HepG2 (cell line): ENCODE results near the gene MICB. TPM values are rescaled to one million over a fixed set of nuclear protein-coding genes. Genes with fewer than 3 reads are reported as not detected.

Source experiments
- DR1 ChIP-seq: sonication (generic); formaldehyde crosslinking; IDR thresholded peaks from 2 replicates; pipeline ENCODE4 v1.8.0; 2021; ENCODE audit warnings: mild to moderate bottlenecking, missing genetic modification reagents, inconsistent platforms
- EED ChIP-seq: sonication (generic); formaldehyde crosslinking; IDR thresholded peaks from 2 replicates; pipeline ENCODE4 v1.5.0; 2020; ENCODE audit warnings: mild to moderate bottlenecking, missing genetic modification reagents
- HNRNPK ChIP-seq: fragments of 200-400 bp; formaldehyde crosslinking; IDR thresholded peaks from 2 replicates; pipeline ENCODE4 v1.6.1; 2018; ENCODE audit warnings: low read length, low read depth, moderate library complexity, mild to moderate bottlenecking; ENCODE audit not compliant: poor library complexity, severe bottlenecking
- KMT2A ChIP-seq: sonication (generic); formaldehyde crosslinking; IDR thresholded peaks from 2 replicates; pipeline ENCODE4 v1.4.0; 2020; ENCODE audit warnings: missing genetic modification reagents
- MTF2 ChIP-seq: sonication (generic); formaldehyde crosslinking; IDR thresholded peaks from 2 replicates; pipeline ENCODE4 v1.5.0; 2020; ENCODE audit warnings: missing genetic modification reagents, borderline replicate concordance
- MYC ChIP-seq: sonication (generic); formaldehyde crosslinking; IDR thresholded peaks from 2 replicates; pipeline ENCODE4 v1.9.0; 2021; ENCODE audit warnings: missing genetic modification reagents, borderline replicate concordance
- NCOA5 ChIP-seq: sonication (generic); formaldehyde crosslinking; IDR thresholded peaks from 2 replicates; pipeline ENCODE4 v1.4.0; 2020; ENCODE audit warnings: missing genetic modification reagents
- NFIC ChIP-seq: IDR thresholded peaks from 2 replicates; pipeline ENCODE4 v1.6.1; 2012; ENCODE audit warnings: mild to moderate bottlenecking, low read length, inconsistent platforms
- NFYB ChIP-seq: sonication (generic); formaldehyde crosslinking; IDR thresholded peaks from 2 replicates; pipeline ENCODE4 v1.4.0; 2020; ENCODE audit warnings: missing genetic modification reagents
- RELA ChIP-seq: sonication (generic); formaldehyde crosslinking; IDR thresholded peaks from 2 replicates; pipeline ENCODE4 v1.4.0; 2020; ENCODE audit warnings: missing genetic modification reagents
- SAFB2 ChIP-seq: sonication (generic); formaldehyde crosslinking; IDR thresholded peaks from 2 replicates; pipeline ENCODE4 v1.5.1; 2020; ENCODE audit warnings: missing genetic modification reagents, low read depth, mild to moderate bottlenecking, borderline replicate concordance
- TCF12 ChIP-seq, 2 experiments: fragments of 450-650 bp in 1 of 2; sonication (generic) in 1 of 2; formaldehyde crosslinking in 1 of 2; IDR thresholded peaks; 2 replicates each; pipeline versions ENCODE4 v1.6.1 to v1.8.0; 2017 to 2022; ENCODE audit warnings: antibody characterized with exemption in 1 of 2, mild to moderate bottlenecking in 1 of 2, missing genetic modification reagents in 1 of 2, moderate library complexity in 1 of 2
- TCF7 ChIP-seq: sonication (generic); IDR thresholded peaks from 2 replicates; pipeline ENCODE4 v1.6.1; 2016; ENCODE audit warnings: antibody characterized with exemption, low read depth
- WIZ ChIP-seq: sonication (generic); formaldehyde crosslinking; IDR thresholded peaks from 2 replicates; pipeline ENCODE4 v1.5.1; 2020; ENCODE audit warnings: mild to moderate bottlenecking, missing genetic modification reagents
- XRCC5 ChIP-seq: fragments of 200-400 bp; formaldehyde crosslinking; optimal IDR thresholded peaks from 2 replicates; pipeline ENCODE3; 2017; ENCODE audit warnings: mild to moderate bottlenecking, low read length
- ZBTB3 ChIP-seq: sonication (generic); formaldehyde crosslinking; IDR thresholded peaks from 2 replicates; pipeline ENCODE4 v1.4.0; 2020; ENCODE audit warnings: low read depth, mild to moderate bottlenecking, moderate library complexity, missing genetic modification reagents, borderline replicate concordance
- ZNF382 ChIP-seq: sonication (generic); formaldehyde crosslinking; IDR thresholded peaks from 2 replicates; pipeline ENCODE4 v1.5.0; 2020; ENCODE audit warnings: missing genetic modification reagents, mild to moderate bottlenecking, borderline replicate concordance
- ZNF451 ChIP-seq: sonication (generic); formaldehyde crosslinking; IDR thresholded peaks from 2 replicates; pipeline ENCODE4 v1.5.0; 2020; ENCODE audit warnings: mild to moderate bottlenecking, missing genetic modification reagents
- ZNF564 ChIP-seq: sonication (generic); formaldehyde crosslinking; IDR thresholded peaks from 2 replicates; pipeline ENCODE4 v1.8.1; 2023; ENCODE audit warnings: mild to moderate bottlenecking, missing genetic modification reagents
- ZNF644 ChIP-seq: IDR thresholded peaks from 2 replicates; pipeline ENCODE4 v1.6.1; 2016; ENCODE audit warnings: low read depth
- ZNF660 ChIP-seq: sonication (generic); formaldehyde crosslinking; IDR thresholded peaks from 2 replicates; pipeline ENCODE4 v1.5.1; 2020; ENCODE audit warnings: mild to moderate bottlenecking, low read depth, missing genetic modification reagents, borderline replicate concordance
- ZNF879 ChIP-seq: sonication (generic); formaldehyde crosslinking; IDR thresholded peaks from 2 replicates; pipeline ENCODE4 v1.8.1; 2023; ENCODE audit warnings: missing genetic modification reagents
- polyA plus RNA-seq, 8 experiments: library from polyadenylated mRNA; depleted of rRNA in 3 of 8; stranded (reverse) in 7 of 8; unstranded in 1 of 8; fragments of >200 nt; fragmentation: Illumina TruSeq in 4 of 8; extraction: Trizol in 4 of 8; gene quantifications; 2 replicates each; pipeline versions ENCODE4 v1.2.1 to v1.2.3, GENCODE V29; 2011 to 2016; ENCODE audit warnings: low read depth in 4 of 8, missing spikeins in 1 of 8, mixed read lengths in 1 of 8; ENCODE audit not compliant: insufficient read depth in 1 of 8
- total RNA-seq, 5 experiments: library from RNA; depleted of rRNA; stranded (reverse); fragments of >200 nt; fragmentation: Illumina TruSeq; extraction: Trizol; gene quantifications; 2 replicates each; pipeline ENCODE4 v1.2.3, GENCODE V29; 2016; ENCODE audit warnings: low read depth in 1 of 5
- TF ChIP-seq, protein P1 (sequence below): sonication (generic); formaldehyde crosslinking; IDR thresholded peaks from 2 replicates; pipeline ENCODE4 v1.4.0; 2020; ENCODE audit warnings: mild to moderate bottlenecking, missing genetic modification reagents, borderline replicate concordance
- TF ChIP-seq, protein P2 (sequence below): sonication (generic); formaldehyde crosslinking; IDR thresholded peaks from 2 replicates; pipeline ENCODE4 v1.5.0; 2020; ENCODE audit warnings: mild to moderate bottlenecking, low read depth, missing genetic modification reagents, borderline replicate concordance
- TF ChIP-seq, protein P3 (sequence below): sonication (generic); formaldehyde crosslinking; IDR thresholded peaks from 2 replicates; pipeline ENCODE4 v1.5.1; 2020; ENCODE audit warnings: missing genetic modification reagents, mild to moderate bottlenecking, borderline replicate concordance

The MICB gene
- total and polyA plus RNA-seq, 2 of the 13 experiments (the other 11 are each of a cell fraction or from before 2014, with no cell fraction given), result 12.5 to 12.8 TPM

DNA sequence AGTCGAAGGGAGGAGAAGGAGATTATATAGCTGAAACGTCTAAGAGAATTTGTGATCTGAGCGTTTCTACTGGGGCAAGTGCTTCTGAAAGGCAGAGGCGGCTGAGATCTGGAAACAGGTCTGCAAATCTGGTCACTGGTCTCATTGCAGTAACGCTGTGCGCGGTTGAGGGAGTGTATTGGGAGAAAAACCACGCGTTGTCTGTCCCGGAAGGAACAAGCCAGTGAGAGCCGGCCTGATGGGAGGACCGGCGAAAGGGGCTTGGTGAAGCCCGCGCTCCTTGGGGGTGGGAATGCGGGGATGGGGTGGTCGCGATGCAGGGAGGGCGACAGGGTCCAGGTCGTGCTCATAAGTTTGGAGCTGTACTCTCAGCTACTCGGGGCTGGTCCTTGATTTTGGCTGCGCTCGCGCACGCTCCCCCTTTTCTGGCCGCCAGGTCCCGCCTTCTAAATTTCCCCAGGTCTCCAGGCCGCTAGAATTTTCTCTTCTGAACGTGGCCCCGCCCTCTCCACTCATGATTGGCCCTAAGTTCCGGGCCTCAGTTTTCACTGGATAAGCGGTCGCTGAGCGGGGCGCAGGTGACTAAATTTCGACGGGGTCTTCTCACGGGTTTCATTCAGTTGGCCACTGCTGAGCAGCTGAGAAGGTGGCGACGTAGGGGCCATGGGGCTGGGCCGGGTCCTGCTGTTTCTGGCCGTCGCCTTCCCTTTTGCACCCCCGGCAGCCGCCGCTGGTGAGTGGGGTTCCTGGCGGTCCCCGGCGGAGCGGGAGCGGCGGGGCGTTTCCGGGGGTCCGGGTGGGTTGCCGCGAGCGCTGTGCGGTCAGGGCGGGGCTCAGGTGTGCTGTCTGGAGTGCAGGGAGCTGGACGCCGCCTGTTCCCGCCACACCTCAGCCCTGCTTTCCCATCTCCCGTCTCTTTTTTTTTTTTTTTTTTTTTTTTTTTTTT is at the start of gene MICB (continued):
- TF ChIP-seq, protein P1, sequence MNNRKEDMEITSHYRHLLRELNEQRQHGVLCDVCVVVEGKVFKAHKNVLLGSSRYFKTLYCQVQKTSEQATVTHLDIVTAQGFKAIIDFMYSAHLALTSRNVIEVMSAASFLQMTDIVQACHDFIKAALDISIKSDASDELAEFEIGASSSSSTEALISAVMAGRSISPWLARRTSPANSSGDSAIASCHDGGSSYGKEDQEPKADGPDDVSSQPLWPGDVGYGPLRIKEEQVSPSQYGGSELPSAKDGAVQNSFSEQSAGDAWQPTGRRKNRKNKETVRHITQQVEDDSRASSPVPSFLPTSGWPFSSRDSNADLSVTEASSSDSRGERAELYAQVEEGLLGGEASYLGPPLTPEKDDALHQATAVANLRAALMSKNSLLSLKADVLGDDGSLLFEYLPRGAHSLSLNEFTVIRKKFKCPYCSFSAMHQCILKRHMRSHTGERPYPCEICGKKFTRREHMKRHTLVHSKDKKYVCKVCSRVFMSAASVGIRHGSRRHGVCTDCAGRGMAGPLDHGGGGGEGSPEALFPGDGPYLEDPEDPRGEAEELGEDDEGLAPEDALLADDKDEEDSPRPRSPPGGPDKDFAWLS, result no peak
- peak; percentile 28; the same call in 1 of the 2 replicates for TF ChIP-seq KMT2A (CRISPR knock-in tag)
- no peak for TF ChIP-seq ZNF644
- no peak for TF ChIP-seq TCF7
- TF ChIP-seq, protein P2, sequence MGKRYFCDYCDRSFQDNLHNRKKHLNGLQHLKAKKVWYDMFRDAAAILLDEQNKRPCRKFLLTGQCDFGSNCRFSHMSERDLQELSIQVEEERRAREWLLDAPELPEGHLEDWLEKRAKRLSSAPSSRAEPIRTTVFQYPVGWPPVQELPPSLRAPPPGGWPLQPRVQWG (CRISPR knock-in tag), result no peak
- TF ChIP-seq NFIC, result no peak
- no peak for TF ChIP-seq SAFB2
- TF ChIP-seq ZNF382 (CRISPR knock-in tag), result no peak
- TF ChIP-seq, protein P3, sequence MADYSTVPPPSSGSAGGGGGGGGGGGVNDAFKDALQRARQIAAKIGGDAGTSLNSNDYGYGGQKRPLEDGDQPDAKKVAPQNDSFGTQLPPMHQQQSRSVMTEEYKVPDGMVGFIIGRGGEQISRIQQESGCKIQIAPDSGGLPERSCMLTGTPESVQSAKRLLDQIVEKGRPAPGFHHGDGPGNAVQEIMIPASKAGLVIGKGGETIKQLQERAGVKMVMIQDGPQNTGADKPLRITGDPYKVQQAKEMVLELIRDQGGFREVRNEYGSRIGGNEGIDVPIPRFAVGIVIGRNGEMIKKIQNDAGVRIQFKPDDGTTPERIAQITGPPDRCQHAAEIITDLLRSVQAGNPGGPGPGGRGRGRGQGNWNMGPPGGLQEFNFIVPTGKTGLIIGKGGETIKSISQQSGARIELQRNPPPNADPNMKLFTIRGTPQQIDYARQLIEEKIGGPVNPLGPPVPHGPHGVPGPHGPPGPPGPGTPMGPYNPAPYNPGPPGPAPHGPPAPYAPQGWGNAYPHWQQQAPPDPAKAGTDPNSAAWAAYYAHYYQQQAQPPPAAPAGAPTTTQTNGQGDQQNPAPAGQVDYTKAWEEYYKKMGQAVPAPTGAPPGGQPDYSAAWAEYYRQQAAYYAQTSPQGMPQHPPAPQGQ, result no peak
- TF ChIP-seq XRCC5, result peak; percentile 34
- TF ChIP-seq MYC, result peak; percentile 50; the same call in 1 of the 2 replicates
- TF ChIP-seq NFYB (CRISPR knock-in tag), result peak; percentile 90
- peak; percentile 76; the same call in 1 of the 2 replicates for TF ChIP-seq DR1
- TF ChIP-seq ZNF660 (CRISPR knock-in tag), result no peak
- TF ChIP-seq EED, result 0 out of 2 replicates have a peak, but pooled peaks have one; percentile 33
- TF ChIP-seq ZNF451 (CRISPR knock-in tag), result no peak
- no peak for TF ChIP-seq ZNF564 (CRISPR knock-in tag)
- TF ChIP-seq NCOA5 (CRISPR knock-in tag), result no peak
- no peak for TF ChIP-seq MTF2
- no peak for TF ChIP-seq TCF12 (IDR thresholded peaks at IDR 0.05)
- TF ChIP-seq TCF12 (CRISPR knock-in tag; IDR thresholded peaks at IDR 0.05), result no peak
- 0 out of 2 replicates have a peak, but pooled peaks have one; percentile 40 for TF ChIP-seq ZNF879 (CRISPR knock-in tag)
- no peak for TF ChIP-seq RELA (CRISPR knock-in tag)
- 0 out of 2 replicates have a peak, but pooled peaks have one; percentile 33 for TF ChIP-seq WIZ (CRISPR knock-in tag)
- TF ChIP-seq HNRNPK, result no peak
- TF ChIP-seq ZBTB3 (CRISPR knock-in tag), result no peak; the same call in 1 of the 2 replicates
